ENCODE measurements around the gene PCSK5. TPM values are rescaled to one million over a fixed set of nuclear protein-coding genes. Genes with fewer than 3 reads are reported as not detected.
"Not testable (repeated sequence)": the region's sequence is repeated elsewhere in the genome, so short reads cannot be mapped to it uniquely, and the experiment has no call there.

Gene PCSK5
- polyA plus RNA-seq, 1 donor (not counting 4 experiments of a cell fraction or from before 2014, with no cell fraction given): 1.9 TPM

DNA sequence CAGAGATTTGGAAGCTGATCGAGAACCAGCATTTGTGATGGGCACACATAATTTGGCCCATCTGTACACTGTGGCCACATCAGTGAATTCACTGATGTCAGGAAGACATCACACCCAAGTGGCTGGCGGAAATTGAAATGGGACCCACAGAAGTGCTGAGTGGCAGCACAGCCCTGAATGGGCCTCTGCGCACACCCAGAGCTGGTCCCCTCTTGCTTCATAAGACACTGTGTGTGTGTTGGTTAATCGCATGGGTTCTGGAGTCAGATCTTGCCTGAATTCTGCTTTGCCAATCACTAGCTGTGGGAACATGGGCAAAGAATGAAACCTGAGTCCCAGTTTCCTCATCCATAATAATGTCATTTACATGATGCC is 72.2 kb downstream of the PCSK5 start:
- no peak overlapping the region for H3K4me3 ChIP-seq (ENCODE audit: control insufficient read depth in 2 of 3, extremely low read depth in 1 of 3, insufficient read depth in 2 of 3, low read depth in 1 of 3, low read length in 3 of 3)
- H3K27me3 ChIP-seq (ENCODE audit: control insufficient read depth, extremely low read depth, insufficient read depth, low read length): no peaks in the 10 kb centered on the region
- no peaks in the 10 kb centered on the region for H3K79me2 ChIP-seq (ENCODE audit: control insufficient read depth, insufficient read depth, low read length)
- H3K4me1 ChIP-seq (ENCODE audit: control insufficient read depth, extremely low read depth, insufficient read depth, low read length): peaks cover 14% of the 10 kb centered on the region
- no peaks in the 10 kb centered on the region for H3K36me3 ChIP-seq (ENCODE audit: control insufficient read depth in 2 of 2, extremely low read depth in 1 of 2, insufficient read depth in 2 of 2, low read length in 2 of 2)
- FAIRE-seq: no peak
- no peak overlapping the region for H3K9ac ChIP-seq (ENCODE audit: control insufficient read depth, extremely low read depth, insufficient read depth, low read length)
- no peaks in the 10 kb centered on the region for H3K9me3 ChIP-seq (ENCODE audit: control insufficient read depth, low read depth, low read length)
- TF ChIP-seq, protein P1, sequence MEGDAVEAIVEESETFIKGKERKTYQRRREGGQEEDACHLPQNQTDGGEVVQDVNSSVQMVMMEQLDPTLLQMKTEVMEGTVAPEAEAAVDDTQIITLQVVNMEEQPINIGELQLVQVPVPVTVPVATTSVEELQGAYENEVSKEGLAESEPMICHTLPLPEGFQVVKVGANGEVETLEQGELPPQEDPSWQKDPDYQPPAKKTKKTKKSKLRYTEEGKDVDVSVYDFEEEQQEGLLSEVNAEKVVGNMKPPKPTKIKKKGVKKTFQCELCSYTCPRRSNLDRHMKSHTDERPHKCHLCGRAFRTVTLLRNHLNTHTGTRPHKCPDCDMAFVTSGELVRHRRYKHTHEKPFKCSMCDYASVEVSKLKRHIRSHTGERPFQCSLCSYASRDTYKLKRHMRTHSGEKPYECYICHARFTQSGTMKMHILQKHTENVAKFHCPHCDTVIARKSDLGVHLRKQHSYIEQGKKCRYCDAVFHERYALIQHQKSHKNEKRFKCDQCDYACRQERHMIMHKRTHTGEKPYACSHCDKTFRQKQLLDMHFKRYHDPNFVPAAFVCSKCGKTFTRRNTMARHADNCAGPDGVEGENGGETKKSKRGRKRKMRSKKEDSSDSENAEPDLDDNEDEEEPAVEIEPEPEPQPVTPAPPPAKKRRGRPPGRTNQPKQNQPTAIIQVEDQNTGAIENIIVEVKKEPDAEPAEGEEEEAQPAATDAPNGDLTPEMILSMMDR (optimal IDR thresholded peaks at IDR 0.05 in 1 of 3, IDR thresholded peaks at IDR 0.05 in 1 of 3, conservative IDR thresholded peaks at IDR 0.05 in 1 of 3; ENCODE audit: extremely low read depth in 1 of 3, insufficient read depth in 2 of 3, low read length in 3 of 3): no peak
- DNase-seq (ENCODE audit: low read depth, low spot score): no peak
- no peak overlapping the region for H2AFZ ChIP-seq (ENCODE audit: control insufficient read depth, low read length)
- H4K20me1 ChIP-seq (ENCODE audit: control insufficient read depth, extremely low read depth, insufficient read depth, low read length): no peaks in the 10 kb centered on the region
- H3K4me2 ChIP-seq (ENCODE audit: control insufficient read depth, extremely low read depth, insufficient read depth, low read depth, low read length): no peak overlapping the region
- H3K9me1 ChIP-seq (ENCODE audit: control insufficient read depth, extremely low read depth, insufficient read depth, low read length): no peaks in the 10 kb centered on the region
- H3K27ac ChIP-seq (ENCODE audit: control insufficient read depth, insufficient read depth, low read length): no peak overlapping the region
- dilution Hi-C loops (cut with MboI; ENCODE audit: extremely low pct_ligation_motif_present, low sequenced_read_pairs): no loop called here

DNA sequence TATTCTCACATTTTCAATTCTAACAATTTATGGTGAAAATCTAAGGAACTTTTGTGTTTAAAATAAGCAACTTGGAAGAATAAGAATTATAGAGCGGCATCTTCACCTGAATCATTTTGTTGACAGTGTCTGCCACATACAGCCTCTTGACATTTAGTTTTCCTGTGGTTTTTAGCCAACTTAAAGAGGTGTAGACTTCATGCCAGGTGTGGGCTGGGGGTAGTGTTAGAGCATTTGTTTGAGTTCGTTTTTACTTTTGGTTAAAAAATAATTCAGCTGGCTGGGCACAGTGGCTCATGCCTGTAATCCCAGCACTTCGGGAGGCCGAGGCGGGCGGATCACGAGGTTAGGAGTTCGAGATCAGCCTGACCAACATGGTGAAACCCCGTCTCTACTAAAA is 72.8 kb downstream of the PCSK5 start:
- H3K9me3 ChIP-seq (ENCODE audit: control insufficient read depth, low read depth, low read length); H3K9me1 ChIP-seq (ENCODE audit: control insufficient read depth, extremely low read depth, insufficient read depth, low read length); H3K4me3 ChIP-seq (ENCODE audit: control insufficient read depth in 2 of 3, extremely low read depth in 1 of 3, insufficient read depth in 2 of 3, low read depth in 1 of 3, low read length in 3 of 3); FAIRE-seq; H4K20me1 ChIP-seq (ENCODE audit: control insufficient read depth, extremely low read depth, insufficient read depth, low read length); H3K27me3 ChIP-seq (ENCODE audit: control insufficient read depth, extremely low read depth, insufficient read depth, low read length); H3K36me3 ChIP-seq (ENCODE audit: control insufficient read depth in 2 of 2, extremely low read depth in 1 of 2, insufficient read depth in 2 of 2, low read length in 2 of 2); DNase-seq (ENCODE audit: low read depth, low spot score); H3K4me2 ChIP-seq (ENCODE audit: control insufficient read depth, extremely low read depth, insufficient read depth, low read depth, low read length); H3K9ac ChIP-seq (ENCODE audit: control insufficient read depth, extremely low read depth, insufficient read depth, low read length); dilution Hi-C loops (cut with MboI; ENCODE audit: extremely low pct_ligation_motif_present, low sequenced_read_pairs); H2AFZ ChIP-seq (ENCODE audit: control insufficient read depth, low read length); H3K79me2 ChIP-seq (ENCODE audit: control insufficient read depth, insufficient read depth, low read length); H3K27ac ChIP-seq (ENCODE audit: control insufficient read depth, insufficient read depth, low read length): not testable (repeated sequence)
- H3K4me1 ChIP-seq (ENCODE audit: control insufficient read depth, extremely low read depth, insufficient read depth, low read length): peaks cover 14% of the 10 kb centered on the region

DNA sequence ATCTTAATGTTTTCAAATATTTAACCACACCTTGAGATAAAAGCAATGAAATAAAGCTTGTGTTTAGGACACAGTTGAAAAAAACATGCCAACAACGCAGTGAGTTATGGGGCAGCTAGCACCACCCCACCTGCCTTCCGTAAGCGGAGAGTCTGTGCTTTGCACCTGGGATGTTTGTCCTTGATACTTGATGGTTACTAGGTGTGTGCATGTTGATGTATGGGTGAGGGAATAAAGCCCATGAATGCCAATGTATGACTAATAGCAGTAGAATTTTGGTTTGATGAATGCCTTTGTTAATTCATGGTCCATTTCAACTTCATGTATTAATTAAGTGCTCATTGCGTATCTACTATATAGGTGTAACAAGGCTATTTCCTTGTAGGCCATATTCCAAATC is 74.0 kb downstream of the PCSK5 start:
- Histone ChIP-seq H3K27ac (ENCODE audit: control insufficient read depth, insufficient read depth, low read length) (peak overlapping the region; percentile 78), H3K36me3 (ENCODE audit: control insufficient read depth in 2 of 2, extremely low read depth in 1 of 2, insufficient read depth in 2 of 2, low read length in 2 of 2) (no peaks in the 10 kb centered on the region), H2AFZ (ENCODE audit: control insufficient read depth, low read length) (no peak overlapping the region), H4K20me1 (ENCODE audit: control insufficient read depth, extremely low read depth, insufficient read depth, low read length) (no peaks in the 10 kb centered on the region), H3K4me2 (ENCODE audit: control insufficient read depth, extremely low read depth, insufficient read depth, low read depth, low read length) (peak overlapping the region; percentile 49), H3K79me2 (ENCODE audit: control insufficient read depth, insufficient read depth, low read length) (no peaks in the 10 kb centered on the region), H3K27me3 (ENCODE audit: control insufficient read depth, extremely low read depth, insufficient read depth, low read length) (no peaks in the 10 kb centered on the region), H3K9me3 (ENCODE audit: control insufficient read depth, low read depth, low read length) (no peaks in the 10 kb centered on the region), H3K4me1 (ENCODE audit: control insufficient read depth, extremely low read depth, insufficient read depth, low read length) (peaks cover 14% of the 10 kb centered on the region), H3K4me3 (ENCODE audit: control insufficient read depth in 2 of 3, extremely low read depth in 1 of 3, insufficient read depth in 2 of 3, low read depth in 1 of 3, low read length in 3 of 3) (no peak overlapping the region), H3K9me1 (ENCODE audit: control insufficient read depth, extremely low read depth, insufficient read depth, low read length) (no peaks in the 10 kb centered on the region), H3K9ac (ENCODE audit: control insufficient read depth, extremely low read depth, insufficient read depth, low read length) (no peak overlapping the region)
- FAIRE-seq (peak; percentile 97), DNase-seq (ENCODE audit: low read depth, low spot score) (peak; percentile 80)
- no peak for TF ChIP-seq EZH2 (IDR thresholded peaks at IDR 0.05; ENCODE audit: low read length)
- TF ChIP-seq, protein P1 (optimal IDR thresholded peaks at IDR 0.05 in 1 of 3, IDR thresholded peaks at IDR 0.05 in 1 of 3, conservative IDR thresholded peaks at IDR 0.05 in 1 of 3; ENCODE audit: extremely low read depth in 1 of 3, insufficient read depth in 2 of 3, low read length in 3 of 3): no peak
- dilution Hi-C loops (cut with MboI; ENCODE audit: extremely low pct_ligation_motif_present, low sequenced_read_pairs): no loop called here
